Stimulated activated CD4-positive, alpha-beta T cell treated with anti-CD3 and anti-CD28 coated beads, TNF-alpha, amount 100 ng/mL, for 4 hours (primary cell): Measurements from ENCODE around the gene SETD9.

ENCODE experiments used
- DNase-seq, 3 experiments: peaks; one replicate each; pipeline ENCODE4 v3.0.0-alpha.2; 2020; ENCODE audit warnings: low read depth in 3 of 3

The SETD9 gene

DNA sequence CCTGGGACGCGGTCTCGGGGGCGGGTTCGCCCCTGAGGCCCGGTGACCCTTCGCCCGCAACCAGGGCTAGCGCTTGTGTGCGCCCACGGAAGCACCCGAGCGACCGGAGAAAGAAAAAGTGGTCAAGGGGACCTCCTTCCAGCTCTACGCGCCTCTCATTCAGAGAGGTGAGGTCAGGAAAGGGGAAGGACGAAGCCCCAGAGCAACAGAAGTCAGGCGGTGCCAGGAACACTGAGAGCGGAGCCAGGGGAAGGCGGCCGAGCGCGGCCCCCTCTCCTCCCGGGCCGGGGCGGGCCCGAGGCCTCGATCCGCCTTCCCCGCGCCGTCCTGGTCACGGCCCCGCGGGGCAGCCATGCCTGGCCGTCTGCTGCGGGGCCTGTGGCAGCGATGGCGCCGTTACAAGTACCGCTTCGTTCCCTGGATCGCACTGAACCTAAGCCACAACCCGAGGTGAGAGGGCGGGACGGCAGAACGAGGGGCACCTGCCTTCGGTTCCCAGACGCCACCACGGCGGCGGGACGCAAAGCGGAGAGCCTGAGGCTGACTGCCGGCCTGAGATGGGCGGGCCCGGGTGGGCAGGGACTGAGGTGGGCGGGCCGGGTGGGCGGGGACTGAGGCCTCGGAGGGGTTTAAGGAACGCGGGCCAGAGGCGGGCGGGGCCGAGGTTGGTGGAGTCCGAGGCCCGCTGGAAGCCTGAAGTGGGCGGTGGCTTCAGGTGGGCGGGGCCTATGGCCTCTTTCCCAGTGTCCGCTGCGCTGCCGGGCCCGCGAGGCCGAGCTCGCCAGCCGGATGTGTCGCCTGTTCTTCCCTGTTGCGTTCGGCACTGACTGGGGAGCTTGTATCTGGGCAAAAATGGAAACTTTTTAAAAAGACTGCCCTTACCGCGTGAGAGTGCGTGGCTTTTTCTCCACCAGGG lies at the start of gene SETD9:
SETD9 (plus strand) TSS at position 303 of the 916 bp plus-strand sequence; CDS start at position 353, 50 bp downstream.
- DNase-seq, result peak; percentile 69 to 87 (median 76)

GRCh38 chr5:56861893-56862485 lies 47.4 kb upstream of the SETD9 start:
- DNase-seq, result no peak

DNA sequence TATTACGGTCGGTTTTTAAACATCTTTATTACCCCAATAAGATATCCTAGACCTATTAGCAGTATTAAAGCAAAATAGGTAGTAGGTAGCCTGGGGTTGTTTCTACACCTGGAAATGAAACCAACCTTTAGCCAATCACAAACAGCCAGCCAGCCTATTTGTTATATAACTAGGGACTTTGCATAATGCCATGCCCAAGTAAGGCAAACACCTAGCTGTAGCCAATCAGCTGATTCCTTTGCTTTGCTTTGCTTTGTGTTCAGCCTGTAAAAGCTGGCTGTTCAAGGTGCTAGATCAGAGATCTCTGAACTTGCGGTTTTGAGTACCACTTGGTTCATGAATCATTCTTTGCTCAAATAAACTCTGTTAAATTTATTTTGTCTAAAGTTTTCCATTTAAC lies 46.5 kb upstream of the SETD9 start:
- no peak for DNase-seq

DNA sequence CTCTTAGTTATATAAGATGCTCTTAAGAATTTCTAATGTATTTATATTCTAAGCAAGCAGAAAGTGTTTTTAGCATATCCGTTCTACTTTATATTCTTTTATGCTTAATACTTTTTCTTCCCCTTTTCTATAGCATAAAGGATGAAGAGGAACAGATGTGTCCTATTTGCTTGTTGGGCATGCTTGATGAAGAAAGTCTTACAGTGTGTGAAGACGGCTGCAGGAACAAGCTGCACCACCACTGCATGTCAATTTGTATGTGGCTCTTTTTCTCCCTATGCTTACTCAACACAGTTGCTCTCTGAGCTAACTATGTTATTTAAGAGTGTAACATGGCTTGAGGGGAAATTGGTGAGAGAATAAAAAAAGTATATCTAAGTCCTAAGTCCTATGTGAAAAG lies 37.6 kb upstream of the SETD9 start:
- no peak for DNase-seq

GRCh38 chr5:56873056-56873455 lies 36.3 kb upstream of the SETD9 start:
- DNase-seq, result no peak

GRCh38 chr5:56876327-56876726 lies 33.1 kb upstream of the SETD9 start:
- DNase-seq, result no peak

DNA sequence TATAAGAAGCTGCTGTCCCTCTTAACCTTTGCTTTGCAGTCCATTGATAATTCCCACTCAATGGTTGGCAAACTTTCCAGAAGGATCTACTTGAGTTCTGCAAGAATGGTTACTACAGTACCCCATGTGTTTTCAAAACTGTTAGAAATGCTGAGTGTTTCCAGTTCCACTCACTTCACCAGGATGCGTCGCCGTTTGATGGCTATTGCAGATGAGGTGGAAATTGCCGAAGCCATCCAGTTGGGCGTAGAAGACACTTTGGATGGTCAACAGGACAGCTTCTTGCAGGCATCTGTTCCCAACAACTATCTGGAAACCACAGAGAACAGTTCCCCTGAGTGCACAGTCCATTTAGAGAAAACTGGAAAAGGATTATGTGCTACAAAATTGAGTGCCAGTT lies 27.8 kb upstream of the SETD9 start:
- no peak for DNase-seq

DNA sequence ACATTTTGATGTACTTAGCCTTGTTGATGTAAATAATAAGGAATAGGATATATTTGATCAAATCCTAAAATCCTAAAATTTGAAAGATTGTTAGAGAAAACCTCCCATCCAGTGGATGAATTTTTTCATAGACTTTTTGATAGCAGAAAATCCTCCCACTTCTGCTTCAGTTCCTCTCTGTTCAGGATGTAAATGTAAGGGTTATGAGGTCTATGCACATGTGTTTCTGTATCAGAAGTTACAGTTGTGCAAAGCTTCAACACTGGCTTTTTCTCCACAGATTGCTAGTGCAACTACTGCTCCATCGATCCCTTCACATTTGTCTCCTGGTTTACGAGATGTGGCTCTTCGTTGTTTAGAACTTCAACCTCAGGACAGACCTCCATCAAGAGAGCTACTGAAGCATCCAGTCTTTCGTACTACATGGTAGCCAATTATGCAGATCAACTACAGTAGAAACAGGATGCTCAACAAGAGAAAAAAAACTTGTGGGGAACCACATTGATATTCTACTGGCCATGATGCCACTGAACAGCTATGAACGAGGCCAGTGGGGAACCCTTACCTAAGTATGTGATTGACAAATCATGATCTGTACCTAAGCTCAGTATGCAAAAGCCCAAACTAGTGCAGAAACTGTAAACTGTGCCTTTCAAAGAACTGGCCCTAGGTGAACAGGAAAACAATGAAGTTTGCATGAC lies 16.0 kb upstream of the SETD9 start:
- no peak for DNase-seq

- no peak for DNase-seq
Observed at GRCh38 chr5:56896763-56897162, 12.6 kb upstream of the SETD9 start.

- no peak for DNase-seq
Observed at GRCh38 chr5:56898213-56898612, 11.2 kb upstream of the SETD9 start.

DNA sequence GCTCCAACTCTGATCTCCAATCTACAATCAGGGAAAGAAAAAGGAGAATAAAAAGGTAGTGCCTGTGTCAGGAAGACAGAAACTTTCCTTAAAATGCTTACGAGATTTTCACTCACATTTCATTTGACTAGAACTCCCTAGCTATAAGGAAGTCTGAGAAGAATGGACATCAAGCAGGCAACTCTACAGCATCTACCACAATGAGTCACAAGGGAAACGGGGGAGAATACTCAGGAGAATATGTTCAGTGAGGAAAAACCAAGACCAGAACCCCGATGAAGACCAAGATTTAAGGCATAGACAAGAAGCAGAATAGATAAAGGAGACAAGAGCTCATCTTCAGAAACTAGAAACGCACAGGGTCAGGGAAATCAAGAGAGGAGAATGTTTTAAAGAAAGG lies 9.0 kb upstream of the SETD9 start:
- no peak for DNase-seq

- no peak for DNase-seq
Observed at GRCh38 chr5:56900858-56901578, 8.4 kb upstream of the SETD9 start.

DNA sequence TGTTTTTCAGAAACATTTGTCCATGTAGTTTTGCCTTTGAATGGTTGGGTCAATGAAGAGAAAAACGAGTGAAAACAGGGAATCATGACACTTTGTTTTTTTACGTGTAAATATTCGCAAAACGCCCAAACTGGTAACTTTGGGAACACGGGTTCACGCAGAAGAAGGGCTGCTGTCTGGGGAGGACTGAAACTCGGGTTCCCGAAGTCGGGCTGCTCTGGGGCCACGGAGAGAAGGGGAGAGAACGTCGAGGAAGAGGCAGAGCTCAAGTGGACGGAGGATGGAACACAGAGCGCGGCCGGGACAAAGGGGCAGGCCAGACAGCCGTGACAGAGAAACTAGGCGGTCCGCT lies 478 bp upstream of the SETD9 start:
- peak in 1 of 3 experiments; percentile 2 for DNase-seq

DNA sequence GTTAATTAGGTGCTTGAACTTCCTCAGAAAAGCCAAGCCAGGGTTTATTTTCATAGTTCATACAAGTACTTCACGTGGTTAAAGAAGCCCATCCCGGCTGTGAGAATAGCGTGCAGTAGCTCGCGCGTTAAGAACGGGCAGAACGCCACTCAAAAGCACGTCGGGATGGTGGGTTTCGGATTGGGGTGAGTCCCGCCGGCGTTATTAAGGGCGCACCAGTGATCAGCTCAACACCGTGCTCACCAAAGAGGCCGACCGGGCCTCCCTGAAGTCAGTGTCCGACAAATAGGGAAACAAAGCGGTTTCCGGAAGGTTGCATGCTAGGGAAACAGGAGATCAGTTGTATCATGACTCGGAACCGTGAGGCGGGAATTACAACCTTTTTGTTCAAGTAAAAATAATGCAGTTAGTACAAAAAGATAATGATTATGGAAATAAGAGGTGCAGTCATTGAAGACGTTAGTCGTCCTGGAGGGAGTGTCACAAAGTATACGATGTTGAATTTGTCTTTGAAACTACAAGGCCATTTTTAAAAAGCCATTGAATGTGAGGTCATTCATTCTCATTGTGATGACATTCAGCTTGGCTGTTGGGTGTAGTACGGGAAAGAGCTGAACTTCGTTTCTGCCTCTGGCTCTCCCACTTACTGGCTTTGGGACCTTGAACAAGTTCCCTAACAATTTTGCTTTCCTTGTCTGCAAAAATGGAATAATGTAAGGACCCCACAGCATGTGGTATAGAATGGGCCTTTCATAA lies 992 bp downstream of the SETD9 start:
- DNase-seq, result no peak

DNA sequence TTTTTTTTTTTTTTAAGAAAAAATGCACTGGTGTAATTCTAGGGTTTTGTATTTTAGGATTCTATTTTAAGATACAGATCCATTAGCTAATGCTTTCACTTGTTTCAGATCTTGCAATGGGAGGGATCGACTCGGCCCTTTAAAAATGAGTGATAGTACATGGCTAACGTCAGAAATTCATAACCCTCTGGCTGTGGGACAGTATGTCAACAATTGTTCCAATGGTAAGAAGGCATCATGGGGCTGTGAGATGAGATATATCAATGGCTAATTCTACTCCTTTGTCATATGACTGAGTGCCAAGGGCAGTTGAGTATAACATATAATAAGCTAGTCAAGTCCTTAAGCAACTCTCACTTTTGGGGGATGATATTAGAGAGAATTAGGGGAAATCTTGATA lies 4.4 kb downstream of the SETD9 start:
- DNase-seq, result no peak

- DNase-seq, result no peak
Observed at GRCh38 chr5:56914678-56915077, 5.3 kb downstream of the SETD9 start.

GRCh38 chr5:56917534-56917933 lies 8.1 kb downstream of the SETD9 start:
- DNase-seq, result no peak

GRCh38 chr5:56918054-56918453 lies 8.7 kb downstream of the SETD9 start:
- no peak for DNase-seq

DNA sequence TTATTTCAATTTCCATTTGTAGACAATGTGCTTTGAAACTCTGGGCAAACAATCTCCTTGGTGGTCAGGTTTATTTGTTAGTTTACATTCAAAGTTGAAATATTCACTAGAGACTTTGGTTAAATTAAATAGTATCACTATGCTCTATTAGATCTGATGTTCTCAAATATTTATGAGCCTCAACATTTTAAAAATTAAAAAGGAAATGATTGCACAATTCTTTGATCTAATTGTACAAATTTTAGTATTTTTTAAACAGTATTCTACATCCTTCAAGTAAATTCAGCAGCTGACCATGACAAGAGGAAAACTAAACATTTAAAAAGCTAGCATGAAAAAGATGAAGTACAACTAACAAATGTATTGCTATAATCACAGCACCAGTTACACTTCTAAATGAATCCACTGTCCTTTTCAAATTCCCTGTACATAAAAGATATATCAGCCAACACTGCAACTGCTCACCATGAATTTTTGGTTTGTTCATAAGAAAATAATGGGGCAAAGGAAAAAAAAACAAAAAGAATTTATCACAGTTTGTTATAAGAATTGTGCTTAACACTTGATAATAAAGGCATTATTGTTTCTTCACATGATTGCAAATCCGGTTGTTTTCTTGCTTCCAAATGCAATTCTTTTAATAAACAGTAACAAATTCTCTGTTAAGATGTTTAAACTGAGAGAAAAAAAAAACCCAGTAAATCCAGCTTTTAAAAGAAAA lies 10.7 kb downstream of the SETD9 start:
- DNase-seq, result no peak

DNA sequence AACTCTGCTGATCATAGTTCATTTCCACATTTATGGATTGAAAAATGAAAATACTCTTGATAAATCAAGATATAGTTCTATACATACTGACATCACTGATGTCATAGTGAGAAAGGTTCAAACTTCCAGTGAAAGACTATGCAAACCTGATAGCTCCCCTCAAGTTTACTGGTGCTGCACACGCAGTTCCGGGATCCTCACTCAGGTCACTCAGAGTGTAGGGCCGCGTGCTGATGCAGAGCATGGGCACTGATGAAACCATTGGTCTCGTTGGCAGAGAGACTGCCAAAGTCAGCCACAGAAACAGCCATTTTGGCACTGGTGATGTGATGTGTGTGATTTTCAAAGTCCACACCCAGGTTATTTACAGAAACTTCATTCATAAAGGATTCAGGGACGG lies 13.5 kb downstream of the SETD9 start:
- DNase-seq, result no peak

- no peak for DNase-seq
Observed at GRCh38 chr5:56934325-56934724, 24.9 kb downstream of the SETD9 start.
